ENCODE data around the gene GTF2B.
"Not testable (repeated sequence)": the region's sequence is repeated elsewhere in the genome, so short reads cannot be mapped to it uniquely, and the experiment has no call there.

GTF2B gene

GRCh38 chr1:88880717-88881116 is 10.7 kb downstream of the GTF2B start:
- DNase-seq = not testable (repeated sequence)

- DNase-seq = no peak
Measured at GRCh38 chr1:88878731-88879130, 12.6 kb downstream of the GTF2B start.

- no peak for DNase-seq
Measured at GRCh38 chr1:88877911-88878310, 13.5 kb downstream of the GTF2B start.

GRCh38 chr1:88877382-88877825 is 14.0 kb downstream of the GTF2B start:
- no peak for DNase-seq

GRCh38 chr1:88876573-88877365 is 14.6 kb downstream of the GTF2B start:
- DNase-seq = no peak

GRCh38 chr1:88875595-88875994 is 15.8 kb downstream of the GTF2B start:
- DNase-seq = no peak

GRCh38 chr1:88873737-88874349 is 17.5 kb downstream of the GTF2B start:
- DNase-seq = no peak

GRCh38 chr1:88869644-88870043 is 21.7 kb downstream of the GTF2B start:
- not testable (repeated sequence) for DNase-seq

- no peak for DNase-seq
Measured at GRCh38 chr1:88867743-88868521, 23.4 kb downstream of the GTF2B start.

- no peak for DNase-seq
Measured at GRCh38 chr1:88851303-88852063, 39.9 kb downstream of the GTF2B start.

- DNase-seq = no peak
Measured at GRCh38 chr1:88847643-88848042, 43.7 kb downstream of the GTF2B start.

GRCh38 chr1:88825721-88826120 is 65.6 kb downstream of the GTF2B start:
- DNase-seq = no peak

- DNase-seq = not testable (repeated sequence)
Measured at GRCh38 chr1:88819642-88820041, 71.7 kb downstream of the GTF2B start.

GRCh38 chr1:88813471-88813870 is 77.9 kb downstream of the GTF2B start:
- DNase-seq = no peak

- no peak for DNase-seq
Measured at GRCh38 chr1:88812366-88812765, 79.0 kb downstream of the GTF2B start.

GRCh38 chr1:88803444-88803843 is 87.9 kb downstream of the GTF2B start:
- no peak for DNase-seq

GRCh38 chr1:88802950-88803349 is 88.4 kb downstream of the GTF2B start:
- no peak for DNase-seq

All from stimulated activated CD4-positive, alpha-beta T cell treated with anti-CD3 and anti-CD28 coated beads, Interleukin-2, amount 100 ng/mL, for 48 hours (primary cell).